Measurements from ENCODE around the gene DENND11. TPM values are rescaled to one million over a fixed set of nuclear protein-coding genes. Genes with fewer than 3 reads are reported as not detected.
A peak's percentile ranks its signal among the peaks of the same experiment; 100 is the strongest.

DENND11 gene
- total RNA-seq, 4 donors from 2014 or later: 4.9 to 8.2 (median 6.7) TPM

- H3K36me3 ChIP-seq: no peaks in the 10 kb centered on the region
- no peak overlapping the region for H3K4me3 ChIP-seq
- intact Hi-C loops (cut with DNase I; ENCODE audit: low total_unique reads): no loop called here
- ATAC-seq (no peak), DNase-seq (no peak)
- no peak overlapping the region for H3K27ac ChIP-seq
- no peaks in the 10 kb centered on the region for H3K9me3 ChIP-seq
- H3K4me1 ChIP-seq: peaks cover 0 to 14% of the 10 kb centered on the region in 2 donors
- no peaks in the 10 kb centered on the region for H3K27me3 ChIP-seq
- in situ Hi-C loops (cut with MboI; ENCODE audit: low sequenced_read_pairs in 4 of 4): no loop called here
- TF ChIP-seq, protein P1, sequence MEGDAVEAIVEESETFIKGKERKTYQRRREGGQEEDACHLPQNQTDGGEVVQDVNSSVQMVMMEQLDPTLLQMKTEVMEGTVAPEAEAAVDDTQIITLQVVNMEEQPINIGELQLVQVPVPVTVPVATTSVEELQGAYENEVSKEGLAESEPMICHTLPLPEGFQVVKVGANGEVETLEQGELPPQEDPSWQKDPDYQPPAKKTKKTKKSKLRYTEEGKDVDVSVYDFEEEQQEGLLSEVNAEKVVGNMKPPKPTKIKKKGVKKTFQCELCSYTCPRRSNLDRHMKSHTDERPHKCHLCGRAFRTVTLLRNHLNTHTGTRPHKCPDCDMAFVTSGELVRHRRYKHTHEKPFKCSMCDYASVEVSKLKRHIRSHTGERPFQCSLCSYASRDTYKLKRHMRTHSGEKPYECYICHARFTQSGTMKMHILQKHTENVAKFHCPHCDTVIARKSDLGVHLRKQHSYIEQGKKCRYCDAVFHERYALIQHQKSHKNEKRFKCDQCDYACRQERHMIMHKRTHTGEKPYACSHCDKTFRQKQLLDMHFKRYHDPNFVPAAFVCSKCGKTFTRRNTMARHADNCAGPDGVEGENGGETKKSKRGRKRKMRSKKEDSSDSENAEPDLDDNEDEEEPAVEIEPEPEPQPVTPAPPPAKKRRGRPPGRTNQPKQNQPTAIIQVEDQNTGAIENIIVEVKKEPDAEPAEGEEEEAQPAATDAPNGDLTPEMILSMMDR (IDR thresholded peaks at IDR 0.05 in 4 of 5, conservative IDR thresholded peaks at IDR 0.05 in 1 of 5): no peak
- TF ChIP-seq POLR2A (IDR thresholded peaks at IDR 0.05): no peak
Measured at GRCh38 chr7:141712603-141713255, 10.8 kb upstream of the DENND11 start.

GRCh38 chr7:141710301-141710700 is 8.3 kb upstream of the DENND11 start:
- in situ Hi-C loops (cut with MboI; ENCODE audit: low sequenced_read_pairs in 4 of 4): no loop called here
- intact Hi-C loops (cut with DNase I; ENCODE audit: low total_unique reads): no loop called here
- TF ChIP-seq POLR2A (IDR thresholded peaks at IDR 0.05): no peak
- TF ChIP-seq, protein P1 (IDR thresholded peaks at IDR 0.05 in 4 of 5, conservative IDR thresholded peaks at IDR 0.05 in 1 of 5): no peak

GRCh38 chr7:141709749-141710148 is 7.8 kb upstream of the DENND11 start:
- no peaks in the 10 kb centered on the region for H3K27me3 ChIP-seq
- H3K36me3 ChIP-seq: no peaks in the 10 kb centered on the region
- no peak for DNase-seq
- in situ Hi-C loops (cut with MboI; ENCODE audit: low sequenced_read_pairs in 4 of 4): no loop called here
- H3K27ac ChIP-seq: peak overlapping the region; percentile 20 to 68 (median 44)
- intact Hi-C loops (cut with DNase I; ENCODE audit: low total_unique reads): no loop called here
- H3K9me3 ChIP-seq: no peaks in the 10 kb centered on the region
- TF ChIP-seq, protein P1 (IDR thresholded peaks at IDR 0.05 in 4 of 5, conservative IDR thresholded peaks at IDR 0.05 in 1 of 5): no peak
- TF ChIP-seq POLR2A (IDR thresholded peaks at IDR 0.05): no peak
- no peak for ATAC-seq
- no peak overlapping the region for H3K4me3 ChIP-seq
- peaks cover 0 to 14% of the 10 kb centered on the region in 2 donors for H3K4me1 ChIP-seq

More at GRCh38 chr7:141710301-141710700, 8.3 kb upstream of the DENND11 start:
- Histone ChIP-seq H3K27me3 (no peaks in the 10 kb centered on the region), H3K4me3 (no peak overlapping the region), H3K9me3 (no peaks in the 10 kb centered on the region), H3K4me1 (peaks cover 0 to 14% of the 10 kb centered on the region in 2 donors), H3K27ac (no peak overlapping the region), H3K36me3 (no peaks in the 10 kb centered on the region)
- ATAC-seq (no peak), DNase-seq (no peak)

GRCh38 chr7:141709318-141709717 is 7.4 kb upstream of the DENND11 start:
- Histone ChIP-seq H3K4me1 (peaks cover 0 to 14% of the 10 kb centered on the region in 2 donors), H3K27me3 (no peaks in the 10 kb centered on the region), H3K36me3 (no peaks in the 10 kb centered on the region), H3K27ac (peak overlapping the region; percentile 20 to 68 (median 44)), H3K4me3 (no peak overlapping the region), H3K9me3 (no peaks in the 10 kb centered on the region)
- ATAC-seq (peak; percentile 75 to 84), DNase-seq (no peak)
- intact Hi-C loops (cut with DNase I; ENCODE audit: low total_unique reads) (no loop called here), in situ Hi-C loops (cut with MboI; ENCODE audit: low sequenced_read_pairs in 4 of 4) (no loop called here)
- TF ChIP-seq, protein P1 (IDR thresholded peaks at IDR 0.05 in 4 of 5, conservative IDR thresholded peaks at IDR 0.05 in 1 of 5): no peak
- TF ChIP-seq POLR2A (IDR thresholded peaks at IDR 0.05): no peak
